HCT116 (cell line): Measurements from ENCODE around the gene PRKAG2. TPM values are rescaled to one million over a fixed set of nuclear protein-coding genes. Genes with fewer than 3 reads are reported as not detected.

Experiments
- ATAC-seq: fragments of 200-7000 bp; cut with Tn5 transposase; 2 replicates; pipeline ENCODE4 v1.9.1; 2020; ENCODE audit warnings: mild to moderate bottlenecking, moderate library complexity
- BruUV-seq: library from RNA; stranded (reverse); fragments of 400-500 nt; replicated peaks from 2 replicates; lab custom pipeline; 2021; lab: Mats Ljungman, UMichigan
- CTCF ChIA-PET: fragments of 300-600 bp; sonication (Branson Sonifier 250); formaldehyde crosslinking; loops from one replicate; lab custom pipeline; 2021; ENCODE audit warnings: antibody characterized with exemption; lab: Charles Lee
- POLR2A ChIA-PET: fragments of 300-600, 350-600 bp; sonication (Branson Sonifier 250); formaldehyde crosslinking; loops from one replicate; lab custom pipeline; 2021; ENCODE audit warnings: antibody characterized with exemption; lab: Charles Lee
- RAD21 ChIA-PET, 2 experiments: fragments of 300-600 bp; sonication (Branson Sonifier 250); formaldehyde crosslinking; loops; one replicate each; lab custom pipeline; 2023; ENCODE audit warnings: low total read pairs in 2 of 2; ENCODE audit not compliant: uncharacterized antibody in 2 of 2, unreplicated experiment in 2 of 2, low non-redundant PET in 1 of 2; lab: Charles Lee
- DNase-seq: peaks from one replicate; pipeline ENCODE4 v3.0.0-alpha.2; 2010; ENCODE audit warnings: low read depth, low spot score
- H2AFZ ChIP-seq: fragments of 200-600 bp; shearing (Covaris generic), sonication (generic); 2 replicates; pipeline ENCODE4 v1.6.1; 2017; ENCODE audit warnings: low read depth, mixed run types, mixed read lengths, antibody characterized with exemption, low read length; ENCODE audit not compliant: poor library complexity, severe bottlenecking
- H3K27ac ChIP-seq: 2 replicates; pipeline ENCODE4 v1.5.1; 2012; ENCODE audit warnings: low read depth, low read length
- H3K27me3 ChIP-seq: fragments of 200-600 bp; sonication (generic); 2 replicates; pipeline ENCODE4 v1.6.1; 2016; ENCODE audit warnings: mixed run types, low read length, mixed read lengths; ENCODE audit not compliant: insufficient read depth
- H3K36me3 ChIP-seq, 2 experiments: fragments of 200-500 bp in 1 of 2; fragments of 200-600 bp in 1 of 2; sonication (Bioruptor generic) in 1 of 2; sonication (generic) in 1 of 2; 2 replicates each; pipeline versions ENCODE4 v1.5.1 to v1.6.1; 2014 to 2016; ENCODE audit warnings: low read length in 2 of 2, inconsistent platforms in 1 of 2, mixed read lengths in 1 of 2, mixed run types in 1 of 2; ENCODE audit not compliant: insufficient read depth in 2 of 2, control insufficient read depth in 1 of 2
- H3K4me1 ChIP-seq, 2 experiments: fragments of 200-600 bp in 1 of 2; sonication (generic) in 1 of 2; 2 replicates each; pipeline versions ENCODE4 v1.5.1 to v1.6.1; 2012 to 2017; ENCODE audit warnings: low read length in 2 of 2, inconsistent platforms in 1 of 2, mild to moderate bottlenecking in 1 of 2, mixed read lengths in 1 of 2, mixed run types in 1 of 2, moderate library complexity in 1 of 2; ENCODE audit not compliant: insufficient read depth in 2 of 2, control insufficient read depth in 1 of 2
- H3K4me2 ChIP-seq: fragments of 200-600 bp; sonication (generic); 2 replicates; pipeline ENCODE4 v1.6.1; 2017; ENCODE audit warnings: mixed run types, low read length, mixed read lengths
- H3K4me3 ChIP-seq, 2 experiments: fragments of 200-600 bp in 1 of 2; sonication (generic) in 1 of 2; replicated peaks in 1 of 2; 2 replicates each; pipeline ENCODE4 v1.5.1; 2011 to 2016; ENCODE audit warnings: low read length in 2 of 2, control low read depth in 1 of 2, low read depth in 1 of 2, mild to moderate bottlenecking in 1 of 2, mixed read lengths in 1 of 2, mixed run types in 1 of 2
- H3K79me2 ChIP-seq: fragments of 200-600 bp; sonication (generic); 2 replicates; pipeline ENCODE4 v1.6.1; 2017; ENCODE audit warnings: mild to moderate bottlenecking, mixed run types, low read length, moderate library complexity, mixed read lengths; ENCODE audit not compliant: insufficient read depth
- H3K9ac ChIP-seq: fragments of 200-600 bp; sonication (generic); 2 replicates; pipeline ENCODE4 v1.6.1; 2016; ENCODE audit warnings: low read length, mixed read lengths
- H3K9me2 ChIP-seq: fragments of 200-600 bp; sonication (generic), shearing (Covaris generic); 2 replicates; pipeline ENCODE4 v1.6.1; 2017; ENCODE audit warnings: mixed run types, mild to moderate bottlenecking, moderate library complexity; ENCODE audit not compliant: insufficient read depth
- H3K9me3 ChIP-seq, 2 experiments: fragments of 200-500 bp in 1 of 2; fragments of 200-600 bp in 1 of 2; sonication (Bioruptor generic) in 1 of 2; sonication (generic) in 1 of 2; 2 replicates each; pipeline ENCODE4 v1.6.1; 2014 to 2017; ENCODE audit warnings: low read length in 2 of 2, mixed read lengths in 2 of 2, inconsistent platforms in 1 of 2, low read depth in 1 of 2, mild to moderate bottlenecking in 1 of 2, mixed run types in 1 of 2, moderate library complexity in 1 of 2; ENCODE audit not compliant: control insufficient read depth in 1 of 2, insufficient read depth in 1 of 2
- H4K20me1 ChIP-seq: fragments of 200-600 bp; sonication (generic), shearing (Covaris generic); 2 replicates; pipeline ENCODE4 v1.6.1; 2017; ENCODE audit warnings: mixed run types, mild to moderate bottlenecking, moderate library complexity; ENCODE audit not compliant: insufficient read depth
- ATF3 ChIP-seq: IDR thresholded peaks from 2 replicates; pipeline ENCODE4 v1.6.1; 2012
- CBX3 ChIP-seq: IDR thresholded peaks from 2 replicates; pipeline ENCODE4 v1.6.1; 2012; ENCODE audit warnings: low read depth
- CTCF ChIP-seq, 3 experiments: fragments of 200-600 bp in 1 of 3; sonication (generic) in 1 of 3; IDR thresholded peaks in 2 of 3; conservative IDR thresholded peaks in 1 of 3; 2 replicates each; pipeline ENCODE4 v1.5.1; 2012 to 2017; ENCODE audit warnings: low read depth in 2 of 3, low read length in 2 of 3, antibody characterized with exemption in 1 of 3, borderline replicate concordance in 1 of 3, control low read depth in 1 of 3, mild to moderate bottlenecking in 1 of 3, mixed read lengths in 1 of 3, mixed run types in 1 of 3, moderate library complexity in 1 of 3; ENCODE audit not compliant: insufficient read depth in 1 of 3
- EGR1 ChIP-seq: IDR thresholded peaks from 2 replicates; pipeline ENCODE4 v1.6.1; 2012; ENCODE audit warnings: low read depth
- EZH2 ChIP-seq: fragments of 200-600 bp; sonication (generic); IDR thresholded peaks from 2 replicates; pipeline ENCODE4 v1.6.1; 2017; ENCODE audit warnings: antibody characterized with exemption, mixed run types
- FOSL1 ChIP-seq: IDR thresholded peaks from 2 replicates; pipeline ENCODE4 v1.6.1; 2012; ENCODE audit warnings: low read depth
- JUND ChIP-seq: IDR thresholded peaks from 2 replicates; pipeline ENCODE4 v1.6.1; 2012
- MAX ChIP-seq: IDR thresholded peaks from 2 replicates; pipeline ENCODE4 v1.6.1; 2012
- POLR2A ChIP-seq: IDR thresholded peaks from 2 replicates; pipeline ENCODE4 v1.7.0; 2011; ENCODE audit warnings: borderline replicate concordance; ENCODE audit not compliant: insufficient read depth, insufficient read length; ENCODE audit errors: extremely low read depth
- RAD21 ChIP-seq: IDR thresholded peaks from 2 replicates; pipeline ENCODE4 v1.6.1; 2012; ENCODE audit warnings: low read depth, mild to moderate bottlenecking
- REST ChIP-seq: IDR thresholded peaks from 2 replicates; pipeline ENCODE4 v1.6.1; 2012; ENCODE audit warnings: low read depth
- SRF ChIP-seq: IDR thresholded peaks from 2 replicates; pipeline ENCODE4 v1.6.1; 2012; ENCODE audit warnings: low read depth
- YY1 ChIP-seq: IDR thresholded peaks from 2 replicates; pipeline ENCODE4 v1.6.1; 2011; ENCODE audit warnings: low read length, low read depth, moderate library complexity, mild to moderate bottlenecking; ENCODE audit not compliant: insufficient replicate concordance; ENCODE audit errors: extremely low read depth
- ZBTB33 ChIP-seq: IDR thresholded peaks from 2 replicates; pipeline ENCODE4 v1.6.1; 2011; ENCODE audit warnings: mild to moderate bottlenecking, low read length, moderate library complexity; ENCODE audit not compliant: insufficient replicate concordance; ENCODE audit errors: extremely low read depth
- ZFX ChIP-seq: fragments of 450-650 bp; IDR thresholded peaks from 2 replicates; pipeline ENCODE4 v1.6.1; 2017
- intact Hi-C: fragments of 100-400 bp; cut with micrococcal nuclease; formaldehyde crosslinking; loops from 2 replicates; pipeline ENCODE4 v1.10.0; 2022
- total RNA-seq: library from RNA; stranded (reverse); gene quantifications from one replicate; pipeline ENCODE4 v1.2.1, GENCODE V29; 2021; ENCODE audit not compliant: unreplicated experiment

Gene PRKAG2
- total RNA-seq, 1 experiment from 2014 or later = 23.6 TPM

GRCh38 chr7:151607464-151607867 lies 269.4 kb downstream of the PRKAG2 start:
- H3K9me3 ChIP-seq = no peaks in the 10 kb centered on the region
- ATAC-seq (peak; percentile 72), DNase-seq (peak; percentile 37)
- no peak overlapping the region for H2AFZ ChIP-seq
- no peaks in the 10 kb centered on the region for H3K27me3 ChIP-seq
- H3K4me1 ChIP-seq = peaks cover 32 to 49% of the 10 kb centered on the region in 2 experiments
- H3K9me2 ChIP-seq = no peaks in the 10 kb centered on the region
- H3K4me2 ChIP-seq = peak overlapping the region; percentile 71
- no peaks in the 10 kb centered on the region for H3K36me3 ChIP-seq
- ChIA-PET CTCF (interaction anchor here (1.0 kb wide), 1 partner anchor 12 kb away, joined by 4 read pairs; no protein-coding TSS in a partner anchor), RAD21 (no interaction called here), POLR2A (no interaction called here)
- peak overlapping the region; percentile 78 for H3K27ac ChIP-seq
- peak overlapping the region; percentile 15 to 35 for H3K4me3 ChIP-seq
- H3K9ac ChIP-seq = peak overlapping the region; percentile 42
- TF ChIP-seq EGR1 (no peak), SRF (0 out of 2 replicates have a peak, but pooled peaks have one; percentile 25), CTCF (IDR thresholded peaks at IDR 0.05 in 2 of 3, conservative IDR thresholded peaks at IDR 0.05 in 1 of 3; ENCODE audit: borderline replicate concordance in 1 of 3, insufficient read depth in 1 of 3, low read depth in 2 of 3, low read length in 2 of 3) (no peak), JUND (peak; percentile 60), YY1 (no peak), MAX (no peak; the same call in 1 of the 2 replicates), ZBTB33 (no peak), CBX3 (peak; percentile 42; the same call in 1 of the 2 replicates), REST (no peak), POLR2A (no peak), EZH2 (no peak), ZFX (no peak), FOSL1 (peak; percentile 61), ATF3 (no peak), RAD21 (no peak)
- intact Hi-C loops = no loop called here
- H4K20me1 ChIP-seq = no peaks in the 10 kb centered on the region
- no TSS peak for BruUV-seq
- H3K79me2 ChIP-seq = peaks cover 14% of the 10 kb centered on the region; the same call in 1 of the 2 replicates
